D721Med (cell line): ENCODE data around the gene ADCY5.

Source experiments
- DNase-seq: peaks from one replicate; pipeline ENCODE4 v3.0.0; 2011; ENCODE audit warnings: low spot score; ENCODE audit not compliant: insufficient read length
- FAIRE-seq: peaks from 2 replicates; lab custom pipeline; 2011; peaks lifted over from hg19 to GRCh38; lab: Jason Lieb, UNC
- CTCF ChIP-seq: IDR thresholded peaks from 2 replicates; pipeline ENCODE4 v1.5.1; 2012; ENCODE audit warnings: mild to moderate bottlenecking, control low read depth; ENCODE audit not compliant: insufficient read depth; ENCODE audit errors: missing control alignments

ADCY5 gene

GRCh38 chr3:123325766-123326256 is 123.1 kb downstream of the ADCY5 start:
- FAIRE-seq (no peak), DNase-seq (no peak)
- no peak for TF ChIP-seq CTCF

GRCh38 chr3:123324880-123325765 is 123.8 kb downstream of the ADCY5 start:
- FAIRE-seq (no peak), DNase-seq (no peak)

GRCh38 chr3:123323781-123324180 is 125.1 kb downstream of the ADCY5 start:
- FAIRE-seq (no peak), DNase-seq (no peak)
- no peak for TF ChIP-seq CTCF

More at GRCh38 chr3:123324880-123325765, 123.8 kb downstream of the ADCY5 start:
- TF ChIP-seq CTCF = no peak

GRCh38 chr3:123322866-123323265 is 126.0 kb downstream of the ADCY5 start:
- DNase-seq (no peak), FAIRE-seq (no peak)
- TF ChIP-seq CTCF = no peak

- FAIRE-seq = no peak
- TF ChIP-seq CTCF = no peak
- DNase-seq = no peak
Measured at GRCh38 chr3:123321806-123322205, 127.1 kb downstream of the ADCY5 start.

- TF ChIP-seq CTCF = no peak
- FAIRE-seq = no peak
- DNase-seq = no peak
Measured at GRCh38 chr3:123320221-123320620, 128.7 kb downstream of the ADCY5 start.

GRCh38 chr3:123319760-123320159 is 129.1 kb downstream of the ADCY5 start:
- TF ChIP-seq CTCF = no peak
- DNase-seq (no peak), FAIRE-seq (no peak)
